ENCODE data around the gene MYO1F.

Gene MYO1F

GRCh38 chr19:8487137-8487851 lies 89.9 kb downstream of the MYO1F start:
- no peaks in the 10 kb centered on the region; the same call in 1 of the 2 replicates for H3K36me3 ChIP-seq (ENCODE audit: insufficient read depth)

GRCh38 chr19:8486661-8487136 lies 90.5 kb downstream of the MYO1F start:
- no peaks in the 10 kb centered on the region for H3K4me1 ChIP-seq (ENCODE audit: low read depth, poor library complexity, severe bottlenecking)
- no peak overlapping the region for H3K4me3 ChIP-seq (IDR thresholded peaks at IDR 0.05; ENCODE audit: insufficient read depth, low read depth, low read length)
- no peak overlapping the region for H3K4me2 ChIP-seq
- H3K27ac ChIP-seq: no peak overlapping the region
- no peak overlapping the region for H2AFZ ChIP-seq (ENCODE audit: low read depth)
- no peaks in the 10 kb centered on the region for H3K27me3 ChIP-seq (ENCODE audit: insufficient read depth, low read depth)
- TF ChIP-seq, protein P1, sequence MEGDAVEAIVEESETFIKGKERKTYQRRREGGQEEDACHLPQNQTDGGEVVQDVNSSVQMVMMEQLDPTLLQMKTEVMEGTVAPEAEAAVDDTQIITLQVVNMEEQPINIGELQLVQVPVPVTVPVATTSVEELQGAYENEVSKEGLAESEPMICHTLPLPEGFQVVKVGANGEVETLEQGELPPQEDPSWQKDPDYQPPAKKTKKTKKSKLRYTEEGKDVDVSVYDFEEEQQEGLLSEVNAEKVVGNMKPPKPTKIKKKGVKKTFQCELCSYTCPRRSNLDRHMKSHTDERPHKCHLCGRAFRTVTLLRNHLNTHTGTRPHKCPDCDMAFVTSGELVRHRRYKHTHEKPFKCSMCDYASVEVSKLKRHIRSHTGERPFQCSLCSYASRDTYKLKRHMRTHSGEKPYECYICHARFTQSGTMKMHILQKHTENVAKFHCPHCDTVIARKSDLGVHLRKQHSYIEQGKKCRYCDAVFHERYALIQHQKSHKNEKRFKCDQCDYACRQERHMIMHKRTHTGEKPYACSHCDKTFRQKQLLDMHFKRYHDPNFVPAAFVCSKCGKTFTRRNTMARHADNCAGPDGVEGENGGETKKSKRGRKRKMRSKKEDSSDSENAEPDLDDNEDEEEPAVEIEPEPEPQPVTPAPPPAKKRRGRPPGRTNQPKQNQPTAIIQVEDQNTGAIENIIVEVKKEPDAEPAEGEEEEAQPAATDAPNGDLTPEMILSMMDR (conservative IDR thresholded peaks at IDR 0.05; ENCODE audit: low read depth, low read length): no peak
- H4K20me1 ChIP-seq (ENCODE audit: insufficient read depth): no peaks in the 10 kb centered on the region
- H3K36me3 ChIP-seq (ENCODE audit: insufficient read depth): no peaks in the 10 kb centered on the region; the same call in 1 of the 2 replicates
- peaks cover 16% of the 10 kb centered on the region; the same call in 1 of the 2 replicates for H3K79me2 ChIP-seq (ENCODE audit: insufficient read depth, low read depth)
- H3K9ac ChIP-seq: no peak overlapping the region

More at GRCh38 chr19:8487137-8487851, 89.9 kb downstream of the MYO1F start:
- Histone ChIP-seq H3K79me2 (ENCODE audit: insufficient read depth, low read depth) (peaks cover 10% of the 10 kb centered on the region; the same call in 1 of the 2 replicates), H3K27me3 (ENCODE audit: insufficient read depth, low read depth) (no peaks in the 10 kb centered on the region), H4K20me1 (ENCODE audit: insufficient read depth) (no peaks in the 10 kb centered on the region), H3K4me1 (ENCODE audit: low read depth, poor library complexity, severe bottlenecking) (no peaks in the 10 kb centered on the region), H2AFZ (ENCODE audit: low read depth) (no peak overlapping the region), H3K4me3 (IDR thresholded peaks at IDR 0.05; ENCODE audit: insufficient read depth, low read depth, low read length) (no peak overlapping the region), H3K4me2 (no peak overlapping the region), H3K9ac (no peak overlapping the region), H3K27ac (no peak overlapping the region)
- TF ChIP-seq, protein P1 (conservative IDR thresholded peaks at IDR 0.05; ENCODE audit: low read depth, low read length): no peak

- Histone ChIP-seq H2AFZ (ENCODE audit: low read depth) (no peak overlapping the region), H3K4me3 (IDR thresholded peaks at IDR 0.05; ENCODE audit: insufficient read depth, low read depth, low read length) (no peak overlapping the region), H3K36me3 (ENCODE audit: insufficient read depth) (no peaks in the 10 kb centered on the region; the same call in 1 of the 2 replicates), H4K20me1 (ENCODE audit: insufficient read depth) (no peaks in the 10 kb centered on the region), H3K27ac (no peak overlapping the region), H3K79me2 (ENCODE audit: insufficient read depth, low read depth) (peaks cover 26% of the 10 kb centered on the region; the same call in 1 of the 2 replicates), H3K9ac (no peak overlapping the region), H3K4me1 (ENCODE audit: low read depth, poor library complexity, severe bottlenecking) (no peaks in the 10 kb centered on the region), H3K4me2 (no peak overlapping the region), H3K27me3 (ENCODE audit: insufficient read depth, low read depth) (no peaks in the 10 kb centered on the region)
- TF ChIP-seq, protein P1 (conservative IDR thresholded peaks at IDR 0.05; ENCODE audit: low read depth, low read length): no peak
These were observed 91.5 kb downstream of the MYO1F start for GRCh38 chr19:8485561-8486371.

- Histone ChIP-seq H4K20me1 (ENCODE audit: insufficient read depth) (peaks cover under 1% of the 10 kb centered on the region; the same call in 1 of the 2 replicates), H3K4me2 (no peak overlapping the region), H3K4me1 (ENCODE audit: low read depth, poor library complexity, severe bottlenecking) (no peaks in the 10 kb centered on the region), H3K27me3 (ENCODE audit: insufficient read depth, low read depth) (no peaks in the 10 kb centered on the region), H3K4me3 (IDR thresholded peaks at IDR 0.05; ENCODE audit: insufficient read depth, low read depth, low read length) (no peak overlapping the region), H3K9ac (no peak overlapping the region), H3K79me2 (ENCODE audit: insufficient read depth, low read depth) (peaks cover 34% of the 10 kb centered on the region), H2AFZ (ENCODE audit: low read depth) (no peak overlapping the region), H3K27ac (no peak overlapping the region), H3K36me3 (ENCODE audit: insufficient read depth) (no peaks in the 10 kb centered on the region; the same call in 1 of the 2 replicates)
- TF ChIP-seq, protein P1 (conservative IDR thresholded peaks at IDR 0.05; ENCODE audit: low read depth, low read length): no peak
These were observed 92.8 kb downstream of the MYO1F start for GRCh38 chr19:8484331-8484894.
